BLaER1 treated with 17β-estradiol and CSF1 and Interleukin-3, amounts not matched to agents 10 nM and 100 nM (cell line): Measurements from ENCODE around the gene TAGAP.
A peak's percentile ranks its signal among the peaks of the same experiment; 100 is the strongest.
"Not testable (repeated sequence)": the region's sequence is repeated elsewhere in the genome, so short reads cannot be mapped to it uniquely, and the experiment has no call there.

Source experiments
- H3K27ac ChIP-seq, 11 experiments: shearing (Covaris generic); formaldehyde crosslinking; 2 replicates each; pipeline ENCODE4 v1.8.1; 2022
- H3K27me3 ChIP-seq, 11 experiments: shearing (Covaris generic); formaldehyde crosslinking; 2 replicates each; pipeline ENCODE4 v1.8.1; 2022
- H3K36me3 ChIP-seq, 11 experiments: shearing (Covaris generic); formaldehyde crosslinking; 2 replicates each; pipeline ENCODE4 v1.8.1; 2022
- H3K4me1 ChIP-seq, 10 experiments: shearing (Covaris generic); formaldehyde crosslinking; 2 replicates each; pipeline ENCODE4 v1.8.1; 2022
- H3K4me2 ChIP-seq, 11 experiments: shearing (Covaris generic); formaldehyde crosslinking; 2 replicates each; pipeline ENCODE4 v1.8.1; 2022
- H3K4me3 ChIP-seq, 10 experiments: shearing (Covaris generic); formaldehyde crosslinking; 2 replicates each; pipeline ENCODE4 v1.8.1; 2022
- H3K9ac ChIP-seq, 11 experiments: shearing (Covaris generic); formaldehyde crosslinking; 2 replicates each; pipeline ENCODE4 v1.8.1; 2022
- H3K9me3 ChIP-seq, 11 experiments: shearing (Covaris generic); formaldehyde crosslinking; replicated peaks in 1 of 11; 2 replicates each; pipeline ENCODE4 v1.8.1; 2022
- H4K20me1 ChIP-seq, 11 experiments: shearing (Covaris generic); formaldehyde crosslinking; 2 replicates each; pipeline ENCODE4 v1.8.1; 2022
- Cebpa-rat ChIP-seq, 11 experiments: shearing (Covaris generic); IDR thresholded peaks; 2 replicates each; pipeline ENCODE4 v1.8.1; 2022

Gene TAGAP

GRCh38 chr6:159043251-159043650 lies 1.5 kb downstream of the TAGAP start:
- Histone ChIP-seq H3K4me2 (peak overlapping the region; percentile 66 to 98 (median 91)), H3K9ac (peak overlapping the region; percentile 80 to 95 (median 93))

DNA sequence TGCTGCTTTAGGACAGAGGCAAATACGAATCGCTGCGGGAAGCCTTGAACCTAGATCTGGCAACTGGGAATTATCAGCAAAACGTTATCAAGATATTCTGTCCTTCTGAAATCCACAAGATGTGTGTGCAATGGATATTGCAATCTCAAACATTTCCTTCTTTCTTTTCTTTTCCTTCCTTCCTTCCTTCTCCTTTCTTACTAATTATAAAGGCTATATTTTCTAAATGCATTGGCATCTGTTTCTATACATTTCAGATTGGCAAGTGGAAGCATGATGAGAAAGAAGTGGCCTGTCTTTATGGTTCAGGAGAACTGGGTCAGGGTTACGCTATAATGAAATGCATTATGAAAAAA lies 2.0 kb downstream of the TAGAP start:
- Histone ChIP-seq H3K9me3 (no peaks in the 10 kb centered on the region; a peak in 1 of 22 replicates), H4K20me1 (no peaks in the 10 kb centered on the region), H3K4me1 (peaks cover 45 to 90% (median 58%) of the 10 kb centered on the region in 10 experiments), H3K27me3 (no peaks in the 10 kb centered on the region), H3K4me2 (peak overlapping the region; percentile 66 to 98 (median 91)), H3K27ac (peak overlapping the region; percentile 90 to 100 (median 98)), H3K9ac (peak overlapping the region; percentile 80 to 95 (median 93); a peak in 21 of 22 replicates), H3K36me3 (peaks cover 24 to 60% (median 52%) of the 10 kb centered on the region in 11 experiments), H3K4me3 (peak overlapping the region; percentile 61 to 87 (median 76))
- peak in 1 of 11 experiments; percentile 29; a peak in 2 of 22 replicates for TF ChIP-seq Cebpa-rat (IDR thresholded peaks at IDR 0.05)

More at GRCh38 chr6:159043251-159043650, 1.5 kb downstream of the TAGAP start:
- Histone ChIP-seq H3K36me3 (peaks cover 22 to 56% (median 48%) of the 10 kb centered on the region in 11 experiments), H3K27ac (peak overlapping the region; percentile 90 to 100 (median 98)), H3K9me3 (no peaks in the 10 kb centered on the region; a peak in 1 of 22 replicates), H3K27me3 (no peaks in the 10 kb centered on the region), H4K20me1 (no peaks in the 10 kb centered on the region), H3K4me1 (peaks cover 41 to 89% (median 58%) of the 10 kb centered on the region in 10 experiments), H3K4me3 (peak overlapping the region; percentile 61 to 87 (median 76))
- TF ChIP-seq Cebpa-rat (IDR thresholded peaks at IDR 0.05), result no peak

GRCh38 chr6:159042003-159042825 lies 2.6 kb downstream of the TAGAP start:
- no peaks in the 10 kb centered on the region for H3K27me3 ChIP-seq
- peak overlapping the region; percentile 61 to 87 (median 76) for H3K4me3 ChIP-seq
- peaks cover 51 to 90% (median 60%) of the 10 kb centered on the region in 10 experiments for H3K4me1 ChIP-seq
- no peak for TF ChIP-seq Cebpa-rat (IDR thresholded peaks at IDR 0.05)
- no peaks in the 10 kb centered on the region; a peak in 1 of 22 replicates for H3K9me3 ChIP-seq
- peak overlapping the region; percentile 90 to 100 (median 98) for H3K27ac ChIP-seq
- H3K36me3 ChIP-seq, result peaks cover 30 to 66% (median 58%) of the 10 kb centered on the region in 11 experiments
- H3K9ac ChIP-seq, result peak overlapping the region; percentile 80 to 95 (median 93)
- H4K20me1 ChIP-seq, result no peaks in the 10 kb centered on the region
- H3K4me2 ChIP-seq, result peak overlapping the region; percentile 66 to 98 (median 91)

DNA sequence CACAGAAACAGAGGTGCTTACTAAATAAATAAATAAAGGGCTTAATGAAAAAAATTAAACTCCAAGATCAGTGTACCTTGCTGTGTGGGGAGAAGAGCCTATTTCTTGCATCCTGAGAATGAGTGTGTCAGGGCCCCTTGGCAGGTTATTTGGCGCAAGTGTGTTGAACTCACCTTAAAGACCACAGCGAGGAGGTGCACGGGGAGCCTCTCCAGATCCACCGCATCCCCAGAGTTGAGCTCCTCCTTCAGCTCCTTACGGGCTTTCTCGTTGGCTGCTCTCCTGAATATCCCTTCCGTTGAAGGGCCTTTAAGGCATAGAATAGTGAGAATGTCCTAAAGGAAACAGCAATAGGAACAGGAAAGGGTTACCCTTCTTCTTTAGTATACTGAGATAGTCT lies 3.6 kb downstream of the TAGAP start:
- Histone ChIP-seq H3K4me3 (peak overlapping the region in 8 of 10 experiments; percentile 68 to 87 (median 80); a peak in 15 of 20 replicates), H3K27me3 (no peaks in the 10 kb centered on the region), H3K27ac (peak overlapping the region; percentile 90 to 100 (median 98)), H3K4me1 (peaks cover 59 to 98% (median 67%) of the 10 kb centered on the region in 10 experiments), H3K4me2 (peak overlapping the region; percentile 72 to 98 (median 91)), H4K20me1 (peaks cover 0 to 6% (median 0%) of the 10 kb centered on the region in 11 experiments; a peak in 4 of 22 replicates), H3K9me3 (no peaks in the 10 kb centered on the region; a peak in 1 of 22 replicates), H3K36me3 (peaks cover 40 to 76% (median 68%) of the 10 kb centered on the region in 11 experiments), H3K9ac (peak overlapping the region; percentile 80 to 95 (median 93); a peak in 21 of 22 replicates)
- no peak for TF ChIP-seq Cebpa-rat (IDR thresholded peaks at IDR 0.05)

- H3K4me1 ChIP-seq, result peaks cover 60 to 89% (median 62%) of the 10 kb centered on the region in 10 experiments
- TF ChIP-seq Cebpa-rat (IDR thresholded peaks at IDR 0.05), result no peak
- H3K4me3 ChIP-seq, result peak overlapping the region in 9 of 10 experiments; percentile 9 to 87 (median 76); a peak in 17 of 20 replicates
- H3K9ac ChIP-seq, result peak overlapping the region; percentile 80 to 95 (median 93)
- H3K4me2 ChIP-seq, result peak overlapping the region; percentile 72 to 98 (median 91)
- peaks cover 0 to 17% (median 0%) of the 10 kb centered on the region in 11 experiments; a peak in 6 of 22 replicates for H4K20me1 ChIP-seq
- no peaks in the 10 kb centered on the region; a peak in 1 of 22 replicates for H3K9me3 ChIP-seq
- peak overlapping the region; percentile 90 to 100 (median 98) for H3K27ac ChIP-seq
- no peaks in the 10 kb centered on the region for H3K27me3 ChIP-seq
- peaks cover 47 to 89% (median 81%) of the 10 kb centered on the region in 11 experiments for H3K36me3 ChIP-seq
These were observed 4.9 kb downstream of the TAGAP start for GRCh38 chr6:159039885-159040258.

DNA sequence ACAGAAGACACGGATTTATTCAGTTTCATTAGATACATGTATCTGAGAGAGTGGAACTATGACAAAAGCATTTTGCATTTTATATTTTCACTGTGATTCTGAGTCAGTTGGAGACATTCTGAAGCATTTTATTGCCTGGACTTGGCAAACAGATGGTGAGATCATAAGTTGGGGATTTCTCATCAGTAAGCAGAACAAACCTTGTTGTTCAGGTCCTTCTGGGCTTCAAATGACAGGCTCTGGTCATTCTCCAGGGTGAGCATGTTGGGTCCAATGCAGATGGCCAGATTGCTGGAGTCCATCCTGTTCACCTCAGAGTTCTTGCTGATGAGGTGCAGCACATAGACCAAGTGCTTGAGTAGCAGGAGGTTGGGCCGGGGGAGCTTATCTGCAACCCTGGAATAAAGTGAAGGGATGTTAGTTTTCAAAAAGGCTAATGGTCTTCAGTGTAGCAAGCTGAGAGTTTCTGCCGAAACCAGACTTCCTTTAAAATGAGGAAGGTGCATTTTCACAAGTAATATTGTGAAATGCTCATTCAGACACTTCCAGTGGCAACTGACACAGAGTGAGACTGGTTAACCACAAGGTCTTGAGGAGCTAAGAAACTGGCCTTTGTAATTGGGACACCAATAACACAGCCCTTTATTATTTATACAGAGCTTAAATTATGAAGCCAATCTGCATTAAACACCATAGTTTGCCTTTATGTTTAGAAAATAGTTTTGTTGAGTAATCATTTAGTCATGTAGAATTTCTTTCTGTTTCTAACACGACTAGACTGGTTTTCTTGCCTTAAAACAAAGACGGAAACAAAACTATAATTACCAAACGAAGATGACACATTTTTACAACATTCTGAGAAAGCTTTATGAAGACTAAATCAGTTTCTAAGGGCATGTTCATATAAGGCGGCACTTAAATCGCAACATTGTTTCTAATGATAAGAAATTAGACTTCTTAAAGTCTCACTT lies 5.6 kb downstream of the TAGAP start:
- Histone ChIP-seq H3K4me1 (peaks cover 60 to 83% (median 68%) of the 10 kb centered on the region in 10 experiments), H3K9me3 (no peaks in the 10 kb centered on the region; a peak in 1 of 22 replicates), H3K4me2 (peak overlapping the region; percentile 72 to 98 (median 91)), H3K27ac (peak overlapping the region; percentile 90 to 100 (median 98)), H3K27me3 (no peaks in the 10 kb centered on the region), H4K20me1 (peaks cover 0 to 17% (median 0%) of the 10 kb centered on the region in 11 experiments; a peak in 6 of 22 replicates), H3K9ac (peak overlapping the region; percentile 80 to 95 (median 93)), H3K4me3 (peak overlapping the region; percentile 9 to 87 (median 76); a peak in 18 of 20 replicates), H3K36me3 (peaks cover 47 to 93% (median 85%) of the 10 kb centered on the region in 11 experiments)
- peak; percentile 90 to 100 (median 98) for TF ChIP-seq Cebpa-rat (IDR thresholded peaks at IDR 0.05)

- Histone ChIP-seq H3K4me1 (peaks cover 62 to 84% (median 70%) of the 10 kb centered on the region in 10 experiments), H3K27ac (peak overlapping the region; percentile 90 to 100 (median 98)), H3K9ac (peak overlapping the region; percentile 80 to 95 (median 93))
These were observed 6.5 kb downstream of the TAGAP start for GRCh38 chr6:159038318-159038717.

DNA sequence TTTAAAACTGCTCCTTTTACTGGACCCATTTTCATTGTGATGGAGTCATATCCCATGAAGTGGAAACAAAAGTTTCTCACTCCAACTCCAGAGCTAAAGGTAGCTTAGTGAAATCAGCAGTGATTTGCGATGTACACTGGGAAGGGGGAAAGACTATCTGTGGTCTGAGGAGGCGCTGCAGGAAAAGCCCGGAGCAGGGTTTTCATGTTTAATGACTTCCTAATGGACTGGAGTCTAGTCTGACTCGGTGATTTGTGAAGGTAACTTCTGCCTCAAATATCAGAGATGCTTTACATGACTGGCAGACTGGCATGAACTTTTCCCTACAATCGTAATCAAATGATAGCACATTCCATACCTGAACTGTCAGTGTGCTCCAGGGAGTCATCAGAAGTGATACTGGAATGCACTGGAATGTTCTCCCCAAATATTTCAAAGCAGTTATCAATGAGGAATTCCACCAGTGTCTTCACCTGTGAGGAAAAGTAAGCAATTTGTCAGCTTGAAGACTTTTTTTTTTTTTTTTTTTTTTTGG lies 7.0 kb downstream of the TAGAP start:
- TF ChIP-seq Cebpa-rat (IDR thresholded peaks at IDR 0.05), result no peak
- H3K9me3 ChIP-seq, result no peaks in the 10 kb centered on the region
- H3K4me2 ChIP-seq, result peak overlapping the region; percentile 72 to 98 (median 91)
- peak overlapping the region in 9 of 10 experiments; percentile 39 to 87 (median 75); a peak in 16 of 20 replicates for H3K4me3 ChIP-seq
- peaks cover 0 to 19% (median 0%) of the 10 kb centered on the region in 11 experiments; a peak in 6 of 22 replicates for H4K20me1 ChIP-seq
- H3K27ac ChIP-seq, result peak overlapping the region; percentile 90 to 100 (median 98)
- peaks cover 62 to 84% (median 68%) of the 10 kb centered on the region in 10 experiments for H3K4me1 ChIP-seq
- peaks cover 47 to 80% (median 72%) of the 10 kb centered on the region in 11 experiments for H3K36me3 ChIP-seq
- no peaks in the 10 kb centered on the region for H3K27me3 ChIP-seq
- peak overlapping the region; percentile 80 to 95 (median 93) for H3K9ac ChIP-seq

More at GRCh38 chr6:159038318-159038717, 6.5 kb downstream of the TAGAP start:
- Histone ChIP-seq H3K4me3 (peak overlapping the region in 9 of 10 experiments; percentile 39 to 87 (median 75); a peak in 17 of 20 replicates), H3K36me3 (peaks cover 47 to 85% (median 77%) of the 10 kb centered on the region in 11 experiments), H4K20me1 (peaks cover 0 to 19% (median 0%) of the 10 kb centered on the region in 11 experiments; a peak in 6 of 22 replicates), H3K4me2 (peak overlapping the region; percentile 72 to 98 (median 91))
- H3K9me3 ChIP-seq, H3K27me3 ChIP-seq: not testable (repeated sequence)
